HCT116 (cell line): ENCODE measurements around the gene CRIP1. TPM values are rescaled to one million over a fixed set of nuclear protein-coding genes. Genes with fewer than 3 reads are reported as not detected.

ENCODE experiments used
- ATAC-seq: fragments of 200-7000 bp; cut with Tn5 transposase; 2 replicates; pipeline ENCODE4 v1.9.1; 2020; ENCODE audit warnings: mild to moderate bottlenecking, moderate library complexity
- BruUV-seq: library from RNA; stranded (reverse); fragments of 400-500 nt; replicated peaks from 2 replicates; lab custom pipeline; 2021; lab: Mats Ljungman, UMichigan
- CTCF ChIA-PET: fragments of 300-600 bp; sonication (Branson Sonifier 250); formaldehyde crosslinking; loops from one replicate; lab custom pipeline; 2021; ENCODE audit warnings: antibody characterized with exemption; lab: Charles Lee
- POLR2A ChIA-PET: fragments of 300-600, 350-600 bp; sonication (Branson Sonifier 250); formaldehyde crosslinking; loops from one replicate; lab custom pipeline; 2021; ENCODE audit warnings: antibody characterized with exemption; lab: Charles Lee
- RAD21 ChIA-PET, 2 experiments: fragments of 300-600 bp; sonication (Branson Sonifier 250); formaldehyde crosslinking; loops; one replicate each; lab custom pipeline; 2023; ENCODE audit warnings: low total read pairs in 2 of 2; ENCODE audit not compliant: uncharacterized antibody in 2 of 2, unreplicated experiment in 2 of 2, low non-redundant PET in 1 of 2; lab: Charles Lee
- DNase-seq: peaks from one replicate; pipeline ENCODE4 v3.0.0-alpha.2; 2010; ENCODE audit warnings: low read depth, low spot score
- H2AFZ ChIP-seq: fragments of 200-600 bp; shearing (Covaris generic), sonication (generic); 2 replicates; pipeline ENCODE4 v1.6.1; 2017; ENCODE audit warnings: low read depth, mixed run types, mixed read lengths, antibody characterized with exemption, low read length; ENCODE audit not compliant: poor library complexity, severe bottlenecking
- H3K27ac ChIP-seq: 2 replicates; pipeline ENCODE4 v1.5.1; 2012; ENCODE audit warnings: low read depth, low read length
- H3K27me3 ChIP-seq: fragments of 200-600 bp; sonication (generic); 2 replicates; pipeline ENCODE4 v1.6.1; 2016; ENCODE audit warnings: mixed run types, low read length, mixed read lengths; ENCODE audit not compliant: insufficient read depth
- H3K36me3 ChIP-seq, 2 experiments: fragments of 200-500 bp in 1 of 2; fragments of 200-600 bp in 1 of 2; sonication (Bioruptor generic) in 1 of 2; sonication (generic) in 1 of 2; 2 replicates each; pipeline versions ENCODE4 v1.5.1 to v1.6.1; 2014 to 2016; ENCODE audit warnings: low read length in 2 of 2, inconsistent platforms in 1 of 2, mixed read lengths in 1 of 2, mixed run types in 1 of 2; ENCODE audit not compliant: insufficient read depth in 2 of 2, control insufficient read depth in 1 of 2
- H3K4me1 ChIP-seq, 2 experiments: fragments of 200-600 bp in 1 of 2; sonication (generic) in 1 of 2; 2 replicates each; pipeline versions ENCODE4 v1.5.1 to v1.6.1; 2012 to 2017; ENCODE audit warnings: low read length in 2 of 2, inconsistent platforms in 1 of 2, mild to moderate bottlenecking in 1 of 2, mixed read lengths in 1 of 2, mixed run types in 1 of 2, moderate library complexity in 1 of 2; ENCODE audit not compliant: insufficient read depth in 2 of 2, control insufficient read depth in 1 of 2
- H3K4me2 ChIP-seq: fragments of 200-600 bp; sonication (generic); 2 replicates; pipeline ENCODE4 v1.6.1; 2017; ENCODE audit warnings: mixed run types, low read length, mixed read lengths
- H3K4me3 ChIP-seq, 2 experiments: fragments of 200-600 bp in 1 of 2; sonication (generic) in 1 of 2; replicated peaks in 1 of 2; 2 replicates each; pipeline ENCODE4 v1.5.1; 2011 to 2016; ENCODE audit warnings: low read length in 2 of 2, control low read depth in 1 of 2, low read depth in 1 of 2, mild to moderate bottlenecking in 1 of 2, mixed read lengths in 1 of 2, mixed run types in 1 of 2
- H3K79me2 ChIP-seq: fragments of 200-600 bp; sonication (generic); 2 replicates; pipeline ENCODE4 v1.6.1; 2017; ENCODE audit warnings: mild to moderate bottlenecking, mixed run types, low read length, moderate library complexity, mixed read lengths; ENCODE audit not compliant: insufficient read depth
- H3K9ac ChIP-seq: fragments of 200-600 bp; sonication (generic); 2 replicates; pipeline ENCODE4 v1.6.1; 2016; ENCODE audit warnings: low read length, mixed read lengths
- H3K9me2 ChIP-seq: fragments of 200-600 bp; sonication (generic), shearing (Covaris generic); 2 replicates; pipeline ENCODE4 v1.6.1; 2017; ENCODE audit warnings: mixed run types, mild to moderate bottlenecking, moderate library complexity; ENCODE audit not compliant: insufficient read depth
- H3K9me3 ChIP-seq, 2 experiments: fragments of 200-500 bp in 1 of 2; fragments of 200-600 bp in 1 of 2; sonication (Bioruptor generic) in 1 of 2; sonication (generic) in 1 of 2; 2 replicates each; pipeline ENCODE4 v1.6.1; 2014 to 2017; ENCODE audit warnings: low read length in 2 of 2, mixed read lengths in 2 of 2, inconsistent platforms in 1 of 2, low read depth in 1 of 2, mild to moderate bottlenecking in 1 of 2, mixed run types in 1 of 2, moderate library complexity in 1 of 2; ENCODE audit not compliant: control insufficient read depth in 1 of 2, insufficient read depth in 1 of 2
- H4K20me1 ChIP-seq: fragments of 200-600 bp; sonication (generic), shearing (Covaris generic); 2 replicates; pipeline ENCODE4 v1.6.1; 2017; ENCODE audit warnings: mixed run types, mild to moderate bottlenecking, moderate library complexity; ENCODE audit not compliant: insufficient read depth
- ATF3 ChIP-seq: IDR thresholded peaks from 2 replicates; pipeline ENCODE4 v1.6.1; 2012
- CEBPB ChIP-seq: IDR thresholded peaks from 2 replicates; pipeline ENCODE4 v1.6.1; 2012; ENCODE audit warnings: low read depth
- CTCF ChIP-seq, 3 experiments: fragments of 200-600 bp in 1 of 3; sonication (generic) in 1 of 3; IDR thresholded peaks in 2 of 3; conservative IDR thresholded peaks in 1 of 3; 2 replicates each; pipeline ENCODE4 v1.5.1; 2012 to 2017; ENCODE audit warnings: low read depth in 2 of 3, low read length in 2 of 3, antibody characterized with exemption in 1 of 3, borderline replicate concordance in 1 of 3, control low read depth in 1 of 3, mild to moderate bottlenecking in 1 of 3, mixed read lengths in 1 of 3, mixed run types in 1 of 3, moderate library complexity in 1 of 3; ENCODE audit not compliant: insufficient read depth in 1 of 3
- ELF1 ChIP-seq: IDR thresholded peaks from 2 replicates; pipeline ENCODE4 v1.6.1; 2012; ENCODE audit warnings: low read depth, borderline replicate concordance
- EZH2 ChIP-seq: fragments of 200-600 bp; sonication (generic); IDR thresholded peaks from 2 replicates; pipeline ENCODE4 v1.6.1; 2017; ENCODE audit warnings: antibody characterized with exemption, mixed run types
- EZH2phosphoT487 ChIP-seq: fragments of 200-600 bp; IDR thresholded peaks from 2 replicates; pipeline ENCODE4 v1.6.1; 2018; ENCODE audit warnings: antibody characterized with exemption, borderline replicate concordance
- FOSL1 ChIP-seq: IDR thresholded peaks from 2 replicates; pipeline ENCODE4 v1.6.1; 2012; ENCODE audit warnings: low read depth
- JUND ChIP-seq: IDR thresholded peaks from 2 replicates; pipeline ENCODE4 v1.6.1; 2012
- MAX ChIP-seq: IDR thresholded peaks from 2 replicates; pipeline ENCODE4 v1.6.1; 2012
- POLR2A ChIP-seq: IDR thresholded peaks from 2 replicates; pipeline ENCODE4 v1.7.0; 2011; ENCODE audit warnings: borderline replicate concordance; ENCODE audit not compliant: insufficient read depth, insufficient read length; ENCODE audit errors: extremely low read depth
- SIN3A ChIP-seq: IDR thresholded peaks from 2 replicates; pipeline ENCODE4 v1.6.1; 2012; ENCODE audit warnings: low read depth
- SP1 ChIP-seq: IDR thresholded peaks from 2 replicates; pipeline ENCODE4 v1.6.1; 2012; ENCODE audit warnings: low read depth
- ZFX ChIP-seq: fragments of 450-650 bp; IDR thresholded peaks from 2 replicates; pipeline ENCODE4 v1.6.1; 2017
- intact Hi-C: fragments of 100-400 bp; cut with micrococcal nuclease; formaldehyde crosslinking; loops from 2 replicates; pipeline ENCODE4 v1.10.0; 2022
- total RNA-seq: library from RNA; stranded (reverse); gene quantifications from one replicate; pipeline ENCODE4 v1.2.1, GENCODE V29; 2021; ENCODE audit not compliant: unreplicated experiment

CRIP1 gene
- total RNA-seq, 1 experiment from 2014 or later: 260 TPM

- ChIA-PET POLR2A (no interaction called here), CTCF (no interaction called here), RAD21 (no interaction called here)
- H3K9me2 ChIP-seq: no peaks in the 10 kb centered on the region
- peaks cover 4 to 13% of the 10 kb centered on the region in 2 experiments; a peak in 3 of 4 replicates for H3K4me1 ChIP-seq
- no peak for ATAC-seq
- H4K20me1 ChIP-seq: no peaks in the 10 kb centered on the region; the same call in 1 of the 2 replicates
- intact Hi-C loops: loop anchor here (5.0 kb wide), 1 partner anchor 33 kb away; the partner anchor contains the start of gene TMEM121
- peaks cover 13% of the 10 kb centered on the region for H3K79me2 ChIP-seq
- BruUV-seq: no TSS peak
- no peak overlapping the region for H3K9ac ChIP-seq
- DNase-seq: no peak
- no peak overlapping the region for H3K4me3 ChIP-seq
- no peaks in the 10 kb centered on the region for H3K9me3 ChIP-seq
- H3K27ac ChIP-seq: no peak overlapping the region
- no peak overlapping the region for H3K4me2 ChIP-seq
- no peak overlapping the region for H2AFZ ChIP-seq
- H3K27me3 ChIP-seq: no peaks in the 10 kb centered on the region
- H3K36me3 ChIP-seq: 0 out of 4 replicates have a peak, but pooled peaks cover 0 to 3% of the 10 kb centered on the region in 2 experiments
- TF ChIP-seq CEBPB (no peak), ZFX (no peak), CTCF (IDR thresholded peaks at IDR 0.05 in 2 of 3, conservative IDR thresholded peaks at IDR 0.05 in 1 of 3; ENCODE audit: borderline replicate concordance in 1 of 3, insufficient read depth in 1 of 3, low read depth in 2 of 3, low read length in 2 of 3) (no peak), MAX (no peak)
- TF ChIP-seq, all 23 proteins: peak for 0
Observed at GRCh38 chr14:105494606-105494929, 7.9 kb downstream of the CRIP1 start.

GRCh38 chr14:105495101-105495989 lies 8.7 kb downstream of the CRIP1 start:
- Histone ChIP-seq H3K36me3 (0 out of 4 replicates have a peak, but pooled peaks cover 0 to 3% of the 10 kb centered on the region in 2 experiments), H3K27ac (no peak overlapping the region; the same call in 1 of the 2 replicates), H3K4me1 (peaks cover 4 to 9% of the 10 kb centered on the region in 2 experiments; a peak in 3 of 4 replicates), H3K9me3 (no peaks in the 10 kb centered on the region), H4K20me1 (no peaks in the 10 kb centered on the region; the same call in 1 of the 2 replicates), H3K79me2 (peaks cover 13% of the 10 kb centered on the region), H3K4me2 (no peak overlapping the region), H3K27me3 (no peaks in the 10 kb centered on the region), H2AFZ (no peak overlapping the region), H3K9me2 (no peaks in the 10 kb centered on the region), H3K9ac (no peak overlapping the region), H3K4me3 (no peak overlapping the region)
- TF ChIP-seq ATF3 (no peak), EZH2phosphoT487 (no peak), MAX (no peak), SIN3A (no peak), POLR2A (no peak), ELF1 (no peak), FOSL1 (no peak), JUND (no peak), SP1 (no peak), EZH2 (no peak)
- ChIA-PET RAD21 (no interaction called here), CTCF (no interaction called here), POLR2A (no interaction called here)
- DNase-seq (no peak), ATAC-seq (no peak)
- BruUV-seq: no TSS peak
- intact Hi-C loops: no loop called here
